ENCODE data around the gene RNF126.
A peak's percentile ranks its signal among the peaks of the same experiment; 100 is the strongest.

RNF126 gene

GRCh38 chr19:664913-665443 is 2.0 kb upstream of the RNF126 start:
- peak; percentile 91 for DNase-seq (ENCODE audit: insufficient read length, low spot score)
- peak; percentile 68 for FAIRE-seq

- FAIRE-seq (no peak), DNase-seq (ENCODE audit: insufficient read length, low spot score) (no peak)
Observed at GRCh38 chr19:663682-664117, 686 bp upstream of the RNF126 start.

- FAIRE-seq, result peak; percentile 88
Observed at GRCh38 chr19:662207-662961, 630 bp downstream of the RNF126 start.

GRCh38 chr19:661427-662196 is 1.4 kb downstream of the RNF126 start:
- FAIRE-seq (peak; percentile 89), DNase-seq (ENCODE audit: insufficient read length, low spot score) (peak; percentile 95)

More at GRCh38 chr19:662207-662961, 630 bp downstream of the RNF126 start:
- peak; percentile 79 for DNase-seq (ENCODE audit: insufficient read length, low spot score)

- DNase-seq (ENCODE audit: insufficient read length, low spot score), result no peak
- peak; percentile 87 for FAIRE-seq
Observed at GRCh38 chr19:660793-661426, 2.1 kb downstream of the RNF126 start.

- DNase-seq (ENCODE audit: insufficient read length, low spot score) (no peak), FAIRE-seq (no peak)
Observed at GRCh38 chr19:658916-659839, 3.8 kb downstream of the RNF126 start.

GRCh38 chr19:658059-658839 is 4.8 kb downstream of the RNF126 start:
- DNase-seq (ENCODE audit: insufficient read length, low spot score) (no peak), FAIRE-seq (no peak)

GRCh38 chr19:657611-658010 is 5.4 kb downstream of the RNF126 start:
- DNase-seq (ENCODE audit: insufficient read length, low spot score) (no peak), FAIRE-seq (no peak)

- no peak for DNase-seq (ENCODE audit: insufficient read length, low spot score)
- FAIRE-seq, result no peak
Observed at GRCh38 chr19:656751-657559, 6.1 kb downstream of the RNF126 start.

- FAIRE-seq, result no peak
Observed at GRCh38 chr19:655691-656090, 7.3 kb downstream of the RNF126 start.

GRCh38 chr19:653425-653824 is 9.6 kb downstream of the RNF126 start:
- DNase-seq (ENCODE audit: insufficient read length, low spot score) (no peak), FAIRE-seq (no peak)

More at GRCh38 chr19:655691-656090, 7.3 kb downstream of the RNF126 start:
- DNase-seq (ENCODE audit: insufficient read length, low spot score), result no peak

GRCh38 chr19:652467-653389 is 10.3 kb downstream of the RNF126 start:
- no peak for FAIRE-seq
- DNase-seq (ENCODE audit: insufficient read length, low spot score), result no peak

- FAIRE-seq (no peak), DNase-seq (ENCODE audit: insufficient read length, low spot score) (no peak)
Observed at GRCh38 chr19:651991-652390, 11.0 kb downstream of the RNF126 start.

- FAIRE-seq, result no peak
- no peak for DNase-seq (ENCODE audit: insufficient read length, low spot score)
Observed at GRCh38 chr19:651114-651818, 11.7 kb downstream of the RNF126 start.

- no peak for FAIRE-seq
Observed at GRCh38 chr19:650121-650520, 12.9 kb downstream of the RNF126 start.

GRCh38 chr19:648904-649801 is 13.9 kb downstream of the RNF126 start:
- DNase-seq (ENCODE audit: insufficient read length, low spot score) (no peak), FAIRE-seq (no peak)

More at GRCh38 chr19:650121-650520, 12.9 kb downstream of the RNF126 start:
- no peak for DNase-seq (ENCODE audit: insufficient read length, low spot score)
